Stimulated activated CD4-positive, alpha-beta T cell treated with anti-CD3 and anti-CD28 coated beads, Interleukin-2, amount 100 ng/mL, for 24 hours (primary cell): ENCODE data around the gene FBXO7.

ENCODE experiments used
- DNase-seq, 2 donors: peaks; one replicate each; pipeline ENCODE4 v3.0.0-alpha.2; 2020

The FBXO7 gene

GRCh38 chr22:32532820-32533128 is 58.2 kb downstream of the FBXO7 start:
- DNase-seq: no peak

- DNase-seq: no peak
Observed at GRCh38 chr22:32533265-32534111, 58.9 kb downstream of the FBXO7 start.

- DNase-seq: no peak
Observed at GRCh38 chr22:32534252-32535235, 59.9 kb downstream of the FBXO7 start.

- no peak for DNase-seq
Observed at GRCh38 chr22:32535531-32536190, 61.0 kb downstream of the FBXO7 start.

- DNase-seq: no peak
Observed at GRCh38 chr22:32536352-32536751, 61.7 kb downstream of the FBXO7 start.

DNA sequence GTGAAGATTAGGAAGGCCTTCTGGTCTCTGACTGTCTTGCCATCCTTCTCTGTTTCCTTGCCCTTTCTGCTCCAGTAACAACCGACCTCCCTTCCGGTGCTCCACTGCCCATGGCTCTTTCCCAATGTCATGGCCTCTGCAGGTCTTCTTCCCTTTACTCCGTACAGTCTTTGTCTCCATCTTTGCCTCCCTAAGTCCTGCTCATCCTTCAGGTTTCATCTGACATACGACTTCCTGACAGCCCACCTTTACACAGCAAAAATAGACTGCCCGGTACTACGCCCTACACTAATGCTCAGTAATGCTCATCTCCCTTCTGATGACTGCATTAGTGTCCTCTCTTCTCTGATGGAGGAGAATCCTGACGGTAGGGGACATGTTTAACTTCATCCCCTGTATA is 63.9 kb downstream of the FBXO7 start:
- no peak for DNase-seq

- no peak for DNase-seq
Observed at GRCh38 chr22:32539631-32540421, 65.2 kb downstream of the FBXO7 start.

DNA sequence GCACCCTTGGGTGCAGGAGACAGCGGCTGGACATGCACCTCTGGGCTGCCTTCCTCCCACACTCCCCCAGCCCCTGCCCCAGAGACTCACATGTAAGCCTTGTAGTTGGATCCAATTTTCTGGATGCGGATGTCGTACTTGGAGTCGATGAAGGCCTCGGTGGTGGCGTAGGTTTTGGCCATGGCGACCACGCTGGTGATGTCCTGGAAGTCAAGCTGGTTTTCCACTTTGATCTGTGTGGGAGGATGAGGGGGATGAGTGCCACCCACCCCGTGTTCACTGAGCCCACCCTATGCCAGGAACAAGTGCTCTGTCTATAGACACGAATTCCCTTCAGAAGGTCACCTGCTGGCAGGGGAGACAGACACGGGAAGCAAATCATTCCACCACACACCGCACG is 66.9 kb downstream of the FBXO7 start:
- no peak for DNase-seq

- no peak for DNase-seq
Observed at GRCh38 chr22:32542066-32542676, 67.6 kb downstream of the FBXO7 start.

DNA sequence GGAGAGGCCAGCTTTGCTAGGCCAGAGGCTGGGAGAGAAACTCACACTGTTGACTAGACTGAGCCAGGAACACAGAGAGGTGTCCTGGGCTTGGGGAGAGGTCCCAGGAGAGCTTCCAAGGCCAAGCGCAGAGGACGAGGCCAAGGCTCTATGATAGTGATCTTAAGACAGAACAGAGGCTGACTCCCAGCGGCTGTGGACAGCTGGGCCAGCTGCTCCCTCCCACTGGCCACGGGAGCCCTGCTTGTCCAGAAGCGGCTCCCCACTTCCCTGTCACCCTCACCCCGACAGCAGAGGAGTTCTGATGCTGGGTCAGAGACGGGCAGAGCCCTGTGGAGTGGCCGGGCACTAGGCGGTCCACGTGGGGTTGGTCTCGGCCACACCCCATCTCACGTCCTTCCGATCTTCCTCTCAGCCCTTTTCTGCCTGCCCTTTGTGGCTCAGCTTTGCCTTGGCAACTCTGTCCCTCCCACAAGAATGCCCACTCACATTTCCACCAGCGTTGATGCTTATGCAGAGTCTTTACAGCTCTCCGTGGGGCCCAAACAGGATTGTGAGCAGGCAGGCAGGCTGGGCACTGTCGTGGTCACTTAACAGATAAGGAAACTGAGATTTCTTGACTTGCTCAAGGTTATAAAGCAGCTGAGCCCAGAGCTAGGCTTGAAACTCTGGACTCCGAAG is 68.2 kb downstream of the FBXO7 start:
- no peak for DNase-seq

GRCh38 chr22:32544953-32545558 is 70.4 kb downstream of the FBXO7 start:
- DNase-seq: no peak

DNA sequence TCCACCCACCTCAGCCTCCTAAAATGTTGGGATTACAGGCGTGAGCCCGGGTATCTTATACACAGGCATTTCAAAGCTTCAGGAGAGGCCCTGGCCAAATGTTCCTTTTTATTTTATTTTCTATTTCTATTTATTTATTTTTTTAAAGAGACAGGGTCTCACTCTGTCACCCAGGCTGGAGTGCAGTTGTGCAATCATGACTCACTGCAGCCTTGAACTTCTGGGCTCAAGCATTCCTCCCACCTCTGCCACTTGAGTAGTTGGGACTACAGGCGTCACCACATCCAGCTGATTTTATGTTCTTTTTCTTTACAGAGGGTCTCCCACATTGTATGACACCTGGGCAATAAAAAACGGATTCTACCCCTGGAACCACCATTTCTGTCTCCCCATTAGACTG is 71.2 kb downstream of the FBXO7 start:
- DNase-seq: no peak

DNA sequence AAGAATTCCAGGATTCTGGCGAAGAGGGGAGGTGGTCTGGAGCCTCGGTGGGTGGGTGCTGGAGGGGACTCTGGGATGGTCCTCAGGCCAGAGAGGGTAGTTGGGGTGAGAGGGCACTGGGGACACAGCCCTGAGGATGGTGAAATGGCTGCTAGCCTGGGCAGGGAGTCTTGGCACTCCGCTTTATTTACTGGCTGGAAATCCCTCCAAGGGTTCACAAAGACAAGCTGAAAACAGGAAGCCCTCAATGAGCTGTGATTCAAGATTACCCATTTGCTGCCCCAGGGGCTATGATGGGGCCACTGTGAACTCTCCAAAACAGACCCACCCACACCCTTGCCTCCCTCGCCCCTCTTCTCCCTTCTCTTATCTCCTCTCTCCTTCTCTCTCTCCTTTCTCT is 71.9 kb downstream of the FBXO7 start:
- no peak for DNase-seq

DNA sequence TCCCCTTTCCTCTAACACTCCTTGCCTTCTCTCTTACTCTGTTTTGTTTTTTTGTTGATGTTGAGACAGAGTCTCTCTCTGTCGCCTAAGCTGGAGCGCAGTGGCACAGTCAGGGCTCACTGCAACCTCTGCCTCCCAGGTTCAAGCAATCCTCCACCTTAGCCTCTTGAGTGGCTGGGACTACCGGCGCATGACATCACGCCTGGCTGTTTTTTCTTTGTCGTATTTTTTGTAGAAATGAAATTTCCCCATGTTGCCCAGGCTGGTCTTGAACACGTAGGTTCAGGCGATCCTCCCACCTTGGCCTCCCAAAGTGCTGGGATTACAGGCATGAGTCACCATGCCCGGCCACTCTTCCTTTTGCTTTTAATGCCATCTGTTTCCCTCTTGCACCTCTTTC is 72.3 kb downstream of the FBXO7 start:
- no peak for DNase-seq

DNA sequence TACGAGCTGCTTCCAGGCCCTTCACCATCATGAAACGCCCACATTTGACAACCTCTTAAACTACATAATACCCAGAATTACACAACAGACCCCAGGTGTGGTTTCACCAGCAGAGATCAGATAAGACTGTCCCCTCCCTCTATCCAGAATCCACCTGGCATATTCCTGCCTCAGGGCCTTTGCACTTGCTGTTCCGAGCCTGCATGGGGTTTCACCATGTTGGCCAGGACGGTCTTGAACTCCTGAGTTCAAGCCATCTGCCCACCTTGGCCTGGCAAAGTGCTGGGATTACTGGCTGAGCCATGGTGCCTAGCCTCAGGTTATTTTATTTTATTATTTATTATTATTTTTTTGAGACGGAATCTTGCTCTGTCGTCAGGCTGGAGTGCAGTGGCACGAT is 73.4 kb downstream of the FBXO7 start:
- no peak for DNase-seq
